Muscle of leg (tissue), 16 donors: Measurements from ENCODE around the gene PHF21B. TPM values are rescaled to one million over a fixed set of nuclear protein-coding genes. Genes with fewer than 3 reads are reported as not detected.
A peak's percentile ranks its signal among the peaks of the same experiment; 100 is the strongest.
"Not testable (repeated sequence)": the region's sequence is repeated elsewhere in the genome, so short reads cannot be mapped to it uniquely, and the experiment has no call there.

ENCODE experiments used
- DNase-seq: peaks from one replicate; pipeline ENCODE4 v3.0.0; 2013
- H3K27ac ChIP-seq: one replicate; pipeline ENCODE4 v1.5.1; 2013; ENCODE audit warnings: mild to moderate bottlenecking, low read length, control low read depth
- H3K27me3 ChIP-seq: one replicate; pipeline ENCODE4 v1.6.1; 2013; ENCODE audit warnings: low read length; ENCODE audit not compliant: control insufficient read depth, insufficient read depth
- H3K36me3 ChIP-seq: one replicate; pipeline ENCODE4 v1.6.1; 2013; ENCODE audit warnings: low read length; ENCODE audit not compliant: control insufficient read depth, insufficient read depth
- H3K4me1 ChIP-seq: one replicate; pipeline ENCODE4 v1.6.1; 2013; ENCODE audit warnings: low read length; ENCODE audit not compliant: control insufficient read depth, insufficient read depth
- H3K4me3 ChIP-seq: one replicate; pipeline ENCODE4 v1.5.1; 2013; ENCODE audit warnings: low read length, control low read depth
- H3K9me3 ChIP-seq: replicated peaks from 2 replicates; pipeline ENCODE4 v1.6.1; 2013; ENCODE audit warnings: low read depth, low read length; ENCODE audit not compliant: control insufficient read depth
- WGBS: methylation state at CpG from one replicate; pipeline ENCODE4 v1.1.5; 2013; ENCODE audit warnings: missing lambda C conversion rate; ENCODE audit not compliant: insufficient coverage; 5-methylcytosine and 5-hydroxymethylcytosine counted together
- long read RNA-seq, 11 donors: transcript quantifications; one replicate each; lab custom pipeline, GENCODE V29; 2026
- polyA plus RNA-seq, 8 donors: library from polyadenylated mRNA; unstranded; fragments of 120-200 nt; gene quantifications; one replicate each; pipeline versions ENCODE4 v1.2.1 to v1.2.3, GENCODE V29; 2013; ENCODE audit warnings: inconsistent platforms in 1 of 8, low replicate concordance in 1 of 8; ENCODE audit not compliant: insufficient read length in 8 of 8, insufficient read depth in 1 of 8
- total RNA-seq: library from RNA; stranded (reverse); fragments of 120-200 nt; gene quantifications from one replicate; pipeline ENCODE4 v1.2.4, GENCODE V29; 2013

PHF21B gene
- total RNA-seq = 0.49 TPM
- polyA plus RNA-seq = under 1 TPM; 0.22 to 0.71 (median 0.46) TPM
- long read RNA-seq, donor 1 = 0 reads
- long read RNA-seq, donor 2 = 0 reads
- long read RNA-seq, donor 3 = 0 reads
- long read RNA-seq, donor 4 = 0 reads
- long read RNA-seq, donor 5 = 0 reads
- long read RNA-seq, donor 6 = 0 reads
- long read RNA-seq, donor 7 = 0 reads
- long read RNA-seq, donor 8 = 0 reads
- long read RNA-seq, donor 9 = 0 reads
- long read RNA-seq, donor 10 = 0 reads
- long read RNA-seq, donor 11 = 0 reads

- DNase-seq = peak; percentile 72
- Histone ChIP-seq H3K9me3 (no peaks in the 10 kb centered on the region), H3K36me3 (no peaks in the 10 kb centered on the region), H3K4me1 (peaks cover 23% of the 10 kb centered on the region), H3K27me3 (peaks cover 71% of the 10 kb centered on the region), H3K27ac (no peak within 1 kb of the TSS), H3K4me3 (peak within 1 kb of the TSS; percentile 51)
- under 1% methylated on average over 119 of the region's 121 CpGs for WGBS
Observed at GRCh38 chr22:45009606-45010531, at the start of gene PHF21B. TSS of gene PHF21B (minus strand) at chr22:45010005. CDS start at chr22:45009549, 456 bp downstream.

GRCh38 chr22:45059296-45059695 is 49.5 kb upstream of the PHF21B start:
- Histone ChIP-seq H3K9me3 (no peaks in the 10 kb centered on the region), H3K36me3 (no peaks in the 10 kb centered on the region), H3K27me3 (peaks cover 11% of the 10 kb centered on the region), H3K4me3 (no peak overlapping the region), H3K4me1 (peaks cover 6% of the 10 kb centered on the region), H3K27ac (no peak overlapping the region)
- peak; percentile 53 for DNase-seq
- 79% methylated on average over 5 of the region's 5 CpGs for WGBS

GRCh38 chr22:45058622-45058912 is 48.8 kb upstream of the PHF21B start:
- Histone ChIP-seq H3K9me3 (no peaks in the 10 kb centered on the region), H3K36me3 (no peaks in the 10 kb centered on the region), H3K27me3 (peaks cover 12% of the 10 kb centered on the region), H3K27ac (no peak overlapping the region), H3K4me3 (no peak overlapping the region), H3K4me1 (peaks cover 4% of the 10 kb centered on the region)
- DNase-seq = no peak
- no CpG with 5 or more reads among the region's 2 CpGs for WGBS

- no peaks in the 10 kb centered on the region for H3K9me3 ChIP-seq
- H3K36me3 ChIP-seq = no peaks in the 10 kb centered on the region
- DNase-seq = no peak
- H3K4me3 ChIP-seq = no peak overlapping the region
- 63% methylated on average over 15 of the region's 15 CpGs for WGBS
- H3K27ac ChIP-seq = no peak overlapping the region
- H3K27me3 ChIP-seq = peaks cover 15% of the 10 kb centered on the region
- H3K4me1 ChIP-seq = peaks cover 4% of the 10 kb centered on the region
Observed at GRCh38 chr22:45055936-45056335, 46.1 kb upstream of the PHF21B start.

GRCh38 chr22:45053571-45053970 is 43.8 kb upstream of the PHF21B start:
- no peak for DNase-seq
- WGBS = no CpG with 5 or more reads among the region's 1 CpG
- H3K27ac ChIP-seq = no peak overlapping the region
- H3K36me3 ChIP-seq = no peaks in the 10 kb centered on the region
- H3K4me1 ChIP-seq = peaks cover 4% of the 10 kb centered on the region
- H3K4me3 ChIP-seq = no peak overlapping the region
- H3K27me3 ChIP-seq = peaks cover 30% of the 10 kb centered on the region
- no peaks in the 10 kb centered on the region for H3K9me3 ChIP-seq

GRCh38 chr22:45053094-45053493 is 43.3 kb upstream of the PHF21B start:
- Histone ChIP-seq H3K27me3 (peaks cover 31% of the 10 kb centered on the region), H3K4me3 (no peak overlapping the region), H3K36me3 (no peaks in the 10 kb centered on the region), H3K4me1 (peaks cover under 1% of the 10 kb centered on the region), H3K9me3 (no peaks in the 10 kb centered on the region), H3K27ac (no peak overlapping the region)
- no CpG with 5 or more reads among the region's 1 CpG for WGBS
- DNase-seq = no peak

- H3K27ac ChIP-seq, H3K4me3 ChIP-seq, H3K9me3 ChIP-seq, H3K4me1 ChIP-seq, DNase-seq, H3K36me3 ChIP-seq: not testable (repeated sequence)
- peaks cover 30% of the 10 kb centered on the region for H3K27me3 ChIP-seq
- WGBS = 40% methylated on average over 2 of the region's 3 CpGs
Observed at GRCh38 chr22:45052665-45053064, 42.9 kb upstream of the PHF21B start.

- Histone ChIP-seq H3K27ac (no peak overlapping the region), H3K9me3 (no peaks in the 10 kb centered on the region), H3K27me3 (peaks cover 30% of the 10 kb centered on the region), H3K4me1 (no peaks in the 10 kb centered on the region), H3K36me3 (no peaks in the 10 kb centered on the region), H3K4me3 (no peak overlapping the region)
- 87% methylated on average over 10 of the region's 10 CpGs for WGBS
- DNase-seq = no peak
Observed at GRCh38 chr22:45051946-45052345, 42.1 kb upstream of the PHF21B start.

GRCh38 chr22:45051419-45051818 is 41.6 kb upstream of the PHF21B start:
- no peaks in the 10 kb centered on the region for H3K9me3 ChIP-seq
- 86% methylated on average over 8 of the region's 8 CpGs for WGBS
- H3K4me3 ChIP-seq = no peak overlapping the region
- no peaks in the 10 kb centered on the region for H3K36me3 ChIP-seq
- H3K27ac ChIP-seq = no peak overlapping the region
- peaks cover 30% of the 10 kb centered on the region for H3K27me3 ChIP-seq
- no peaks in the 10 kb centered on the region for H3K4me1 ChIP-seq
- DNase-seq = no peak

- Histone ChIP-seq H3K36me3 (no peaks in the 10 kb centered on the region), H3K27me3 (peaks cover 30% of the 10 kb centered on the region), H3K9me3 (no peaks in the 10 kb centered on the region), H3K4me3 (no peak overlapping the region), H3K4me1 (no peaks in the 10 kb centered on the region), H3K27ac (no peak overlapping the region)
- no peak for DNase-seq
- 27% methylated on average over 4 of the region's 6 CpGs for WGBS
Observed at GRCh38 chr22:45047260-45047659, 37.5 kb upstream of the PHF21B start.
